ENCODE data around the gene PRKCG. TPM values are rescaled to one million over a fixed set of nuclear protein-coding genes. Genes with fewer than 3 reads are reported as not detected.

Gene PRKCG
- total RNA-seq, 1 donor from 2014 or later = not detected

DNA sequence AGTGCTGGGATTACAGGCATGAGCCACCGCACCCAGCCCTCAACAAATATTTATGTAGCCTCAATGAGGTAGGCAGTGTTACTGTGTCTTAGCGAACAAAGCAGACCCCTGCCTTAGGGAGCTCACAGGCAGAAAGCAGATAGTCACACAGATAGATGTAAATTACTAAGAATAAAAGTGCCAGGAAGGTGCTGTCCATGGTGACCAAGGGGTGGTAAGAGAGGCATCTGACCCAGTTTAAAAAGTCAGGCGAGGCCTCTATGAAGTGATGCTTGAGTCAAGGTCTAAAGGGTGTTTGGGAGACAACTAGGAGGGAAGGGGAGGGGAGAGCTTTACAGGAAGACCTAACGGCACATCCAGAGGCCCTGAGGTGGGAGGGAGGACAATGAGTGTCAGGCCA, 14.7 kb downstream of the PRKCG start:
- intact Hi-C loops (cut with micrococcal nuclease) = no loop called here

DNA sequence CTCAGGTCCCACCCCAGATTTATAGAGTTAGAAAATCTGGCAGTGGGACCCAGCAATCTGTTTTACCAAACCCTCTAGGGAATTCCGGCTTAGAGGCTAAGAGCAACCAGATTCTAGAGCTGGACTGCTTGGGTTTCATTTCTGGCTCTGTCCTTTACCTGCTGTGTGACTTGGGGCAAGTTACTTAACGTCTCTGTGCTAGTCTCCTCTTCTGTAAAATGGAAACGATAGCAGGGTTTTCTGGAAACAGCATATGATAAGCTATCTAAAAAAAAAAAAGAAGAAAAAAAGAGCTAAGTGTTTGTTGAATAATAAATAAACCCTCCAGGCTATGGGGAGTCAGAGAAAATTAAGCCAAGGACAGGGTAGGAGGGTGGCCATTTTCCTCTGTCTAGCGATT, 15.5 kb downstream of the PRKCG start:
- intact Hi-C loops (cut with micrococcal nuclease) = no loop called here

DNA sequence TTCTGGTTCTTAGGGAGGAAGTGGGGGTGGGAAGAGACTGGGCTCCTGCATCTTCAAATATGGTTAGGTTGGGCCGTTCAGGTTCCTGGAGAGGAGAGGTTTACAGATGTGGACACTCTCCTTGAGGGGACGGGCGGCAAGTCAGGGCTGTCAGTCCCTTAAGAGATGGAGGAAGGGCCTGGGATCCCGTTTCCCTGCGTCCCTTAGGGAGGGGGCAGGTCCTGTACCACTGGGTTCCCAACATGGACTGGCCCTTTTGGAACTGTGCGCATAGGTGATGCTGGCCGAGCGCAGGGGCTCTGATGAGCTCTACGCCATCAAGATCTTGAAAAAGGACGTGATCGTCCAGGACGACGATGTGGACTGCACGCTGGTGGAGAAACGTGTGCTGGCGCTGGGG, 16.2 kb downstream of the PRKCG start:
- intact Hi-C loops (cut with micrococcal nuclease) = no loop called here

DNA sequence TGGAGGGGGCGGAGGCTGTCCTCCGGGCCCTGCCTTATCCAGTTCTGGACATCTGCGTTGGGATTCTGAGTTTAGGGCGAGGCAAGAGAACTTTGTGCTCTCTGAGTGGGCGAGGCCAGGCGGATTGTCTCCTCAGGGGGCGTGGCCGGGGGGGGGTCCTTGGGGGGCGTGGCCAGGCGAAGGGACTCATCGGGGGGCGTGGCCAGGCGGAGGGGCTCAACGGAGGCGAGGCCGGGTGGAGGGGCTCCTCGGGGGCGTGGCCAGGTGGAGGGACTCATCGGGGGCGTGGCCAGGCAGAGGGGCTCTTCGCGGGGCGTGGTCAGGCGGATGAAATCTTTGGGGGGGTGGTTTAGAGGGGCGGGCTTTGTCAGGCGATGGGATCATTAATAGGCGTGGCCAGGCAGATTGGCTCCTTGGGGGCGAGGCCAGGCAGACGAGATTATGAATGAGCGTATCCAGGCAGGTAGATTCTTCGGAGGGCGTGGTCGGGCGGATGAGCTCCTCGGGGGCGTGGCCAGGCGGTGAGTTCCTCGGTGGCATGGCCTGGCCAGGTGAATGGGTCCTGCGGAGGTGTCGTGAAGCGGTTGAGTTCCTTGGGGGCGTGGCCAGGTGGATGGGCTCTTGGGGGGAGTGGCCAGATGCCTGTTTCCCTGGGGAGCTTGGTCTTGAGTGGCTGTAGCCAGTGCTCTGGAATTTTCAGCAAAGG, 16.8 kb downstream of the PRKCG start:
- intact Hi-C loops (cut with micrococcal nuclease) = no loop called here

GRCh38 chr19:53900191-53900860, 18.3 kb downstream of the PRKCG start:
- intact Hi-C loops (cut with micrococcal nuclease) = no loop called here

DNA sequence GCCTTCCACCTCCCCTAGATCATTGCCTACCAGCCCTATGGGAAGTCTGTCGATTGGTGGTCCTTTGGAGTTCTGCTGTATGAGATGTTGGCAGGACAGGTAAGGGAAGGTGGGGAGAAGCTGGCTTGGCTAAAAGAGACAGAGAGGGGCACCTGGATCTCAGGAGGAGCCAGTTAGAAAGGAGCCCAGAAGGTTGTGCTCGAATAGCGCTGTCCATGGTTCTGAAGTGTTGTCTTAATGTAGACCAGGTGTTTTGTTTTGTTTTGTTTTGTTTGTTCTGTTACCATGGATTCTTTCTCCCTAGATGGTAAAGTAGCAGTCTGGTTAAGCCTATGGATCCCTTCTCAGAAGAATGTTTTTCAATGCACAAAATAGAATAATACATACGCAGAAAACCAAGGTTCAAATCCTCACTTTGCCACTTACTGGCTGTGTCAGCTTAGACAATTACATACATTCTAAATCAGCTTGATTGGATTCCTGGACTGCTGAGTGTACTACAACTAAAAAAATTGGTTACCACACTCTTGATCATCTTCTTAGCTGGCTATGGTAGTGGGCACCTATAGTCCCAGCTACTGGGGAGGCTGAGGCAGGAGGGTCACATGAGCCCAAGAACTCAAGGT, 21.2 kb downstream of the PRKCG start:
- intact Hi-C loops (cut with micrococcal nuclease) = no loop called here

GRCh38 chr19:53904909-53905308, 22.9 kb downstream of the PRKCG start:
- intact Hi-C loops (cut with micrococcal nuclease) = no loop called here

GRCh38 chr19:53905787-53906186, 23.8 kb downstream of the PRKCG start:
- intact Hi-C loops (cut with micrococcal nuclease) = loop anchor here (2.0 kb wide), 1 partner anchor 117 kb away; no protein-coding TSS in a partner anchor

GRCh38 chr19:53906211-53907192, 24.5 kb downstream of the PRKCG start:
- intact Hi-C loops (cut with micrococcal nuclease) = loop anchor here (2.0 kb wide), 1 partner anchor 116 kb away; no protein-coding TSS in a partner anchor

DNA sequence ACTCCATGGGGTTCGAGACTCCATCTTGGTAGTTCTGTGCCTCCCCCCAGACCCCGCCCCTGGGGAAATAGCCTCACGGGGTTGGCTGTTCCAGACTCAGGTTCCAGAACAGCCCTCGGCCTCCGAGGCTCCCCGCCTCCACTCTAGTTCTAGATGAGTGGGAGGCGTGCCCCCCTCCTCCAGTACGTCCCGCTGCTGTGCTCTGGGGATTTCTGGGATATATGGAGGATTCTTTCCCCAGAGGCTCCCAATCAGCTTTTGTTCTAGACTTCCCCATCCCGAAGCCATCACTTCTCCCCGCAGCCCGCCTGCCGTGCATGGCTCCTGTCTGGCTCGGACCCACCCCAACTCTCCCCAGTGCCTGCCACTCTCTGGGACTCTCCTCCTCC, 25.2 kb downstream of the PRKCG start:
- intact Hi-C loops (cut with micrococcal nuclease) = loop anchor here (2.0 kb wide), 1 partner anchor 116 kb away; no protein-coding TSS in a partner anchor

DNA sequence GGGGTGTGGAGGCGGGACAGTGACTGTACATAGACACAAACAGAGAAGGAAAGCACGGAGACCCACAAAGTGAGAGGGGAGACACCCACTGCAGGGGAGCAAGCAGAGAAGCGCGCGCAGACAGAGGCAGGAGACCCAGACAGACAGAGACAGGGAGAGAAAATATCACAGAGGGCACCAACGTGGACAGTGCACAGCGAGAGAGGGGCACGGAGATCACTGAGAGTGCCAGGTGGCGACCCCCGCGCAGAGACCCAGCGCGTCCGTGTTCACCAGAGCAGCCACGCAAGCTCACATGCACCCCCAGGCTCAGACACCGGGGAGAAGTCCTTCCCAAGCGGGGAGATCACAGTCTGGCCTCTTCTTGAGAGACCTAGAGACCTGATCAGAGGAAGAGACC, 25.7 kb downstream of the PRKCG start:
- intact Hi-C loops (cut with micrococcal nuclease) = loop anchor here (1.0 to 2.0 kb wide), 2 partner anchors 40 to 115 kb away; partner anchors contain the start of gene MYADM

DNA sequence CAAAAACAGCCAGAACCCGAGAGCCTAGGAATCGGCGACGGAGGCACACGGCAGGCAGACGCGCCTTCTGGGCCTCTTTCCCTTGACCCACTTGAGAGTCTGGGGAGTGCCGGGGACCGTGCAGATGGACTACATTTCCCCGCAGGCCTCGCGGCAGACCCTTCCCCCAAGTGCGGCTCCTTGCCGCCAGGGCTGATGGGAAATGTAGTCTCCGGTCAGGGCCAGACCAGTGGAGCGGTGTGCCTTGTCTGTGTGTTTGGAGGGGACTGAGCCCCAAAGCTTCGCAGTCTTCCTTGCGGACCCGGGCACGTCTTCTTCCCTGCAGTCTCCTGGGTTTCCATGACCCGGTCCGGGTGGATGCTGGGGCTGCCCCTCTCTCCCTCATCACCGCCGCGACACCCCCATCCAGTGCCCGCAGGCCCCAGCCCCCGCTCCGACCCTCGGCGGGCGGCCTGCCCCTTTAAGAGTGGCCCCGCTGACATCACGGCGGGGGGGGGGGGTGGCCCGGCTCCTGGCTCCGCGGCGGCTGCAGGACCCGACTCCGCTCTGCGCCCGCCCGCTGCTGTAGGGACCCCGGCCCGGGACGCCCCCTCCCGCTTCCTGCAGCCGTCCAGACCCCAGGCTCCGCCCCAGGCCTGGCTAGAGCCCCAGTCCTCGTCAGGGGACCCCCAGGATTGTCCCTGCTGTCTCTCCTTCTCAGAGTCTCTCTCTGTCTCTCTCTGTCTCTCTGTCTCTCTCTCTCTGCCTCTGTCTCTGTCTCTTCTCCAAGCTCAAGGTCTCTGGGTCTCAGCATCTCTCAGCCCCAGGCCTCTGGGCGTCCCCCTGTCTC, 26.3 kb downstream of the PRKCG start:
- intact Hi-C loops (cut with micrococcal nuclease) = loop anchor here (1.0 kb wide), 1 partner anchor 41 kb away; the partner anchor contains the start of gene MYADM

GRCh38 chr19:53908935-53909415, 27.0 kb downstream of the PRKCG start, which contains the start of gene CACNG7:
CACNG7 (plus strand) TSS chr19:53909278; CDS start chr19:53912832, 3,554 bp downstream.
- intact Hi-C loops (cut with micrococcal nuclease) = loop anchor here (1.0 kb wide), 1 partner anchor 42 kb away; the partner anchor contains the start of gene MYADM

DNA sequence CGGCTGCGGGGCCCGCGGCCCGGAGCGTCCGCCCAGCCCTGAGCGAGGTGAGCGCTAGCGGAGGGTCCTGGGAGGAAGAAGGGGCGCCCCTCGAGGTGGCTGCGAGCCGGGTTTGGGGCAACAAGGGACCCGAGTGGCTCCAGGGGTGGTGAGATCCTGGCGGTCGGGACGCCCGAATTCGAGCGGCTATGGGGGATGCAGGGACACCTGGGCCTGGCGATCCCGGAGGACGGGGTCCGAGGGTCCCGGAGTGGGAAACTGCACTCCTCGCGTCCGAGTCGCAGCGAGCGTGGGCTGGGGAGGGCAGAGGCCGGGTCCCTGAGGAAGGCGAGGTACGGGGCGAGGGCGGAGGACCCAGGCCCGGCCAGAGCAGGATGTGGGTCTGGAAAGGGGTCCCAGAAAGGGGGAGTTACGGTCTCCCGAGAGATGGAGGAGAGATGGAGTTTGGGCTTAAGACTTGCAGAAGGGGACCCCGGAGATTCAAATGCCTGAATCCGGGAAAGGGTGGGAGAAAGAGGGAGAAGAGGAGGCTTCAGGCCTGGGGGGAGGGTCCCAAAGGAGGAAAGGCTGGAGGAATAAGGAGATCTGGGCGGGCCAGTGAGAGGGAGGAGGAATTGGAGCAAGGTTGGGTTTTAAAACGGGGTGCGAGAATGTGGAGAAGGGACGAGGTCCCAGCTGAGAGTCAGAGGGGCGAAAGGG, 27.6 kb downstream of the PRKCG start:
- intact Hi-C loops (cut with micrococcal nuclease) = no loop called here

- intact Hi-C loops (cut with micrococcal nuclease) = no loop called here
These were observed 28.1 kb downstream of the PRKCG start for GRCh38 chr19:53910170-53910518.

DNA sequence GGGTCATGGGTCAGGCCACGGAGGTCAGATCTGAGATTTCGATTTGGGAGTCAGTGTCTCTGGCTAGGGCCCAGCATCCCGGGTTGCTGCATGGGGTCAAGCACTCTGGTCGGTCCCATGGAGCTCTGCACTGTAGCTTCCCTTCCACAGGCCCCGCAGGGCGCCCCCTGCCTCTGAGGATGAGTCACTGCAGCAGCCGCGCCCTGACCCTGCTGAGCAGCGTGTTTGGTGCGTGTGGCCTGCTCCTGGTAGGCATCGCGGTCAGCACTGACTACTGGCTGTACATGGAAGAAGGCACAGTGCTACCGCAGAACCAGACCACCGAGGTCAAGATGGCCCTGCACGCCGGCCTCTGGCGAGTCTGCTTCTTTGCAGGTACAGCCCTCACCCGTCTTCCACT, 30.7 kb downstream of the PRKCG start:
- intact Hi-C loops (cut with micrococcal nuclease) = no loop called here

DNA sequence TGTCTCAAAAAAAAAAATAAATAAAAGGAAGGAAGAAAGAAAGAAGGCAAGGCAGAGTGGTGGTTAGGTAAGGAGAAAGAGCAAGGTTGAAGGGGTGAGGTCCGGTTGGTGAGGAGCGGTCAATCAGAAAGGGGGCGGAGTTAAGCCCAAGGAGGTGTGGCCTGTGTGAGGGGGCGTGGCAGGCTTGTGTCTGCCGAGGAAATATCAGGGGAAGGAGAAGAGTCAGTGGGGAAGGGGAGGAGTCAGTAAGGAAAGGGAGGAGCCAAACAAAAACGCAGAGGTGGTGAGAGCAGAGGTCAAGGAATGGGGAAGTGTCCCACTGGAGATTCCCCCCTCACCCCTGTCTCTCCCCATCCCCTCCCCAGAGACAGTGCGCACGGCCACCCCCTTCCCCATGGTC, 33.0 kb downstream of the PRKCG start:
- intact Hi-C loops (cut with micrococcal nuclease) = no loop called here

GRCh38 chr19:53916004-53916403, 34.0 kb downstream of the PRKCG start:
- intact Hi-C loops (cut with micrococcal nuclease) = no loop called here

DNA sequence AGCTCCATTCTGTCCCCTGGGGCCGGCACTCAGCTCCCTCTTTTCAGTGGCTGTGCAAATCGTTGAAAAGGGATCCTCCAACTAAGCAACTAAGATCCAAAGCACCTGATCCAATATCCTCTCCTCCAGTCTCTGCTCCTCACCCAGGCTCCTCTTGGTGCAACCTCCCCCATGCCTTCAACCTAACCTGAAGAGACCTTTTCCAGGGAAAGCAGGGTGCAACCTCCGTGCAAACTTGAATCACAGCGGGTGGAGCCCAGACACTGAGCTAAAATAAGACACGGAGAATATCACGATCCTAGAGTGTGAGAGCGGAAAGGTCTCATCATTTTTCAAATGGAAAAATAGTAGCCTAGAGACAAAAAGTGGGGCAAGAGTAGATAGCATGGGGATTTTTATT, 35.4 kb downstream of the PRKCG start:
- intact Hi-C loops (cut with micrococcal nuclease) = no loop called here

All from T-helper 2 cell treated with Interferon-gamma antibody and Interleukin-4, amounts not matched to agents 100 ng/mL and 5 ng/mL, for 36 hours (primary cell).